Type B pancreatic cell (in vitro differentiated cells): ENCODE results near the gene CTXND2. TPM values are rescaled to one million over a fixed set of nuclear protein-coding genes. Genes with fewer than 3 reads are reported as not detected.

Experiments used
- DNase-seq: peaks from one replicate; pipeline ENCODE4 v3.0.0; 2021; ENCODE audit warnings: mixed read lengths; ENCODE audit not compliant: unreplicated experiment; ENCODE audit errors: extremely low spot score
- H3K27ac Mint-ChIP-seq: 2 replicates; pipeline ENCODE4 v1.8.0; 2021; ENCODE audit warnings: mild to moderate bottlenecking, mixed read lengths
- H3K27me3 Mint-ChIP-seq: 2 replicates; pipeline ENCODE4 v1.8.0; 2021; ENCODE audit warnings: mixed read lengths
- H3K36me3 Mint-ChIP-seq: 2 replicates; pipeline ENCODE4 v1.8.0; 2021; ENCODE audit warnings: mixed read lengths
- H3K4me1 Mint-ChIP-seq: one replicate; pipeline ENCODE4 v1.8.0; 2021; ENCODE audit warnings: mixed read lengths; ENCODE audit not compliant: unreplicated experiment
- H3K4me3 Mint-ChIP-seq: 2 replicates; pipeline ENCODE4 v1.8.0; 2021; ENCODE audit warnings: mild to moderate bottlenecking, mixed read lengths
- H3K9me3 Mint-ChIP-seq: 2 replicates; pipeline ENCODE4 v1.8.0; 2021; ENCODE audit warnings: mixed read lengths
- total RNA-seq: library from RNA; stranded (reverse); gene quantifications from 2 replicates; pipeline ENCODE4 v1.2.1, GENCODE V29; 2021; ENCODE audit warnings: low replicate concordance
- TF ChIP-seq, protein P1 (sequence below): fragments of 200-600 bp; sonication (generic); conservative IDR thresholded peaks from 2 replicates; pipeline ENCODE4 v1.5.0; 2021; ENCODE audit warnings: antibody characterized with exemption, mild to moderate bottlenecking

CTXND2 gene
- total RNA-seq, 1 donor from 2014 or later: not detected

DNA sequence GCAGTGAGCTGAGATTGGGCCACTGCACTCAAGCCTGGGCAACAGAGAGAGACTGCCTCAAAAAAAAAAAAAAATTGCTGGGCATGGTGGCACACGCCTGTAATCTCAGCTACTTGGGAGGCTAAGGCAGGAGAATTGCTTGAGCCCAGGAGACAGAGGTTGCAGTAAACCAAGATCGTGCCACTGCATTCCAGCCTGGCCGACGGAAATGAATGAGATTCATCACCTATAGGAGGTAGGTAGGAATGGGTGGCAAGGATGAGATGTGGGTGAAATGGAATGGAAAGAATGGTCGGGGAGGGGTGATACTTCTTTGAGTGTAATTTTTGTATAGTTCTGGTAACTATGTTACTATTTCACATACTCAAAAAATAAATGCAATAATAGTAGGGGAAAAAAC, 15.4 kb downstream of the CTXND2 start:
- no peaks in the 10 kb centered on the region for H3K4me1 Mint-ChIP-seq
- no peak for DNase-seq
- no peaks in the 10 kb centered on the region for H3K9me3 Mint-ChIP-seq
- H3K36me3 Mint-ChIP-seq: no peaks in the 10 kb centered on the region
- TF ChIP-seq, protein P1, sequence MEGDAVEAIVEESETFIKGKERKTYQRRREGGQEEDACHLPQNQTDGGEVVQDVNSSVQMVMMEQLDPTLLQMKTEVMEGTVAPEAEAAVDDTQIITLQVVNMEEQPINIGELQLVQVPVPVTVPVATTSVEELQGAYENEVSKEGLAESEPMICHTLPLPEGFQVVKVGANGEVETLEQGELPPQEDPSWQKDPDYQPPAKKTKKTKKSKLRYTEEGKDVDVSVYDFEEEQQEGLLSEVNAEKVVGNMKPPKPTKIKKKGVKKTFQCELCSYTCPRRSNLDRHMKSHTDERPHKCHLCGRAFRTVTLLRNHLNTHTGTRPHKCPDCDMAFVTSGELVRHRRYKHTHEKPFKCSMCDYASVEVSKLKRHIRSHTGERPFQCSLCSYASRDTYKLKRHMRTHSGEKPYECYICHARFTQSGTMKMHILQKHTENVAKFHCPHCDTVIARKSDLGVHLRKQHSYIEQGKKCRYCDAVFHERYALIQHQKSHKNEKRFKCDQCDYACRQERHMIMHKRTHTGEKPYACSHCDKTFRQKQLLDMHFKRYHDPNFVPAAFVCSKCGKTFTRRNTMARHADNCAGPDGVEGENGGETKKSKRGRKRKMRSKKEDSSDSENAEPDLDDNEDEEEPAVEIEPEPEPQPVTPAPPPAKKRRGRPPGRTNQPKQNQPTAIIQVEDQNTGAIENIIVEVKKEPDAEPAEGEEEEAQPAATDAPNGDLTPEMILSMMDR: no peak
- no peaks in the 10 kb centered on the region for H3K27me3 Mint-ChIP-seq
- no peak overlapping the region for H3K27ac Mint-ChIP-seq
- no peak overlapping the region for H3K4me3 Mint-ChIP-seq

DNA sequence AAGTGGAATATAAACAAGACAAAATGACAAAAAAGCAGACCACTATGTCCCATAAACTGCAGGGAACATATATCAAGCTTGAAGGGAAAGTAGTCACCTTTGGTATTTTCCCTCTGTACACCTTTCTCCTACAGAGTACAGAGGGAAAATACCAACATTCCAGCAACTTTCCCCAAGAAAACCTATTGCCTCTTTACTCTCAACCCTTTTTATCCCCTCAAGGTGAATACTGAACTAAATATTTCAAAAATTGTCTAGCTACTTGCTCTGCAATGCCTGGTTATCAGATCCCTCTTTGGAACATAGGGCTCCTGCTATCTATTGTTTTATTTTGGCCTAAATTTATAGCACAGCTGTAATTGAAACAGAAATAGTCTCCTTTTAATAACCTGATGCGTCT, 15.8 kb downstream of the CTXND2 start:
- no peak overlapping the region for H3K4me3 Mint-ChIP-seq
- H3K9me3 Mint-ChIP-seq: no peaks in the 10 kb centered on the region
- TF ChIP-seq, protein P1: no peak
- H3K27ac Mint-ChIP-seq: no peak overlapping the region
- H3K36me3 Mint-ChIP-seq: no peaks in the 10 kb centered on the region
- H3K27me3 Mint-ChIP-seq: no peaks in the 10 kb centered on the region
- no peaks in the 10 kb centered on the region for H3K4me1 Mint-ChIP-seq
- DNase-seq: no peak

DNA sequence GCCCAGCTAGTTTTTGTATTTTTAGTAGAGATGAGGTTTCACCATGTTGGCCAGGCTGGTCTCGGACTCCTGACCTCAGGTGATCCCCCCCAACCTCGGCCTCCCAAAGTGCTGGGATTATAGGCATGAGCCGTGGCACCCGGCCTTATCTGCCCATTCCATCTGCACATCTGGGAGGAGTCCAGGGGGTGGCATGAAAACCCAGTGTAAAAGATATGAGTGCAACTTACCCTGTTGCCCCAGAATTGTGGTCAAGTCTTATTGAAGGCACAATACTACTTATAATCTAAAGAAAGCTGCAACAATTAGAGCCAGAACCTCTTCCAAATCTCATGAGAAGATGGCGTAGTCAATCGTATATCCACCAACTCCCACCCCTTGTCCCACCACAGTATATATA, 18.4 kb downstream of the CTXND2 start:
- TF ChIP-seq, protein P1: no peak
- Mint-ChIP-seq H3K4me1 (no peaks in the 10 kb centered on the region), H3K9me3 (no peaks in the 10 kb centered on the region), H3K36me3 (no peaks in the 10 kb centered on the region), H3K4me3 (no peak overlapping the region), H3K27me3 (no peaks in the 10 kb centered on the region), H3K27ac (no peak overlapping the region)
- DNase-seq: no peak

DNA sequence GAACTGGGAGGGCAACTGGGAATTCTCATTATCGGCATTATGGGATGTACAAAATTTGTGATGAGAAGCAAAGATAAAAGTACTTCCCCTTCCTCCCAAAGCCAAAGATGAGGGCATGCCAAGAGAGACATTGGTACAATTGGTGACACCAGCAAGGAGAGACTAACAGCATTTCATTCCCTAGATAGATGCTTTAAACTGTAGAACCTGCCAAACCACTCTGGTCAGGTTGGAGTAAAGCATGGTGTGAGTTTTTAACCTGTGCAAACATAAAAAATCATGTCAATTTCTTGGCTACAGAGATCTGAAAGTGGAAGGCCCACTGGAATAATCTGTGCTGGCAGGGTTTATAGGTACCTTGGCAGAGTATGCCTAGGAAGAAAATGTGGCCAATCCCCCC, 19.4 kb downstream of the CTXND2 start:
- H3K4me1 Mint-ChIP-seq: no peaks in the 10 kb centered on the region
- TF ChIP-seq, protein P1: no peak
- H3K4me3 Mint-ChIP-seq: no peak overlapping the region
- no peaks in the 10 kb centered on the region for H3K9me3 Mint-ChIP-seq
- no peak overlapping the region for H3K27ac Mint-ChIP-seq
- no peak for DNase-seq
- H3K27me3 Mint-ChIP-seq: no peaks in the 10 kb centered on the region
- no peaks in the 10 kb centered on the region for H3K36me3 Mint-ChIP-seq

- DNase-seq: no peak
- Mint-ChIP-seq H3K27ac (no peak overlapping the region), H3K4me1 (no peaks in the 10 kb centered on the region), H3K4me3 (no peak overlapping the region), H3K9me3 (no peaks in the 10 kb centered on the region), H3K36me3 (no peaks in the 10 kb centered on the region), H3K27me3 (no peaks in the 10 kb centered on the region)
- TF ChIP-seq, protein P1: no peak
Observed at GRCh38 chr1:150906813-150907212, 19.9 kb downstream of the CTXND2 start.

DNA sequence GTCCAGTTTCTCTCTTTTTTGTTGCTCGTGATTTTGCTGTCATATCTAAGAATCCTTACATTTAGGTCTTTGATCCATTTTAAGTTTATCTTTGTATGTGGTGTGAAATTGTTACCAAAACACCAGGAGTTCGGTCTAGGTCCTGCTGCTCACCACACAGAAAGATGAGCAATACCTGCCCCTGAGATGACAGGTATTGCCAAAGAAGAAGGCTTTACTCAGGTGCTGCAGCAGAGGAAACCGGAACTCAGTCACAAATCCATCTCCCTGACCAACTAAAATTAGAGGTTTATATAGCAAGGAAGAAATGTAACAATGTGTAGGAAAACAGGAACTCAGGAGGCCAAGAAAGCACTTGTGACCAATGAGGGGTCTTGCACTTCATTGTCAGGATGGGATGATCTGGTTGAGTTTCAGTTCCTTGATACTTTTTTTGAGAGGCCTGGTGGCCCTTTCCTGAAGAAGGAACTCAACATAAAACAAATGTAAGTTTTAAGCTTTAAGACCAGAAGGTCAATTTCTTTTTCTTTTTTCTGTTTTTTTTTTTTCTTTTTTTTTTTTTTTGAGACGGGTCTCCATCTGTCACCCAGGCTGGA, 22.7 kb downstream of the CTXND2 start:
- DNase-seq: no peak
- Mint-ChIP-seq H3K36me3 (no peaks in the 10 kb centered on the region), H3K4me1 (no peaks in the 10 kb centered on the region), H3K9me3 (no peaks in the 10 kb centered on the region), H3K27me3 (no peaks in the 10 kb centered on the region), H3K27ac (no peak overlapping the region), H3K4me3 (no peak overlapping the region)
- TF ChIP-seq, protein P1: no peak
